CD4-positive, alpha-beta memory T cell (primary cell): ENCODE measurements around the gene TRAPPC8. TPM values are rescaled to one million over a fixed set of nuclear protein-coding genes. Genes with fewer than 3 reads are reported as not detected.

Experiments used
- CTCF ChIA-PET: fragments of 350-600 bp; sonication (Branson Sonifier 250); formaldehyde crosslinking; loops from one replicate; lab custom pipeline; 2021; ENCODE audit warnings: inconsistent platforms; ENCODE audit not compliant: partially characterized antibody; lab: Charles Lee
- POLR2A ChIA-PET: fragments of 350-600 bp; sonication (Branson Sonifier 250); formaldehyde crosslinking; loops from one replicate; lab custom pipeline; 2021; ENCODE audit not compliant: partially characterized antibody; lab: Charles Lee
- DNase-seq, 5 donors: peaks; one replicate each; pipeline versions ENCODE4 v3.0.0 to v3.0.0-alpha.2; 2020 to 2022; ENCODE audit warnings: mixed read lengths in 1 of 5
- H3K27ac ChIP-seq: one replicate; pipeline ENCODE4 v1.7.0; 2013; ENCODE audit warnings: low read depth, low read length
- H3K27me3 ChIP-seq: 2 replicates; pipeline ENCODE4 v1.7.0; 2013; ENCODE audit warnings: mild to moderate bottlenecking, low read length, moderate library complexity; ENCODE audit not compliant: insufficient read depth
- H3K36me3 ChIP-seq: 2 replicates; pipeline ENCODE4 v1.7.0; 2013; ENCODE audit warnings: mild to moderate bottlenecking, low read length, moderate library complexity; ENCODE audit not compliant: insufficient read depth
- H3K4me1 ChIP-seq: 2 replicates; pipeline ENCODE4 v1.7.0; 2013; ENCODE audit warnings: mild to moderate bottlenecking, low read length, moderate library complexity; ENCODE audit not compliant: insufficient read depth
- H3K4me3 ChIP-seq, 2 donors: one replicate each; pipeline ENCODE4 v1.7.0; 2013; ENCODE audit warnings: low read length in 2 of 2, mild to moderate bottlenecking in 1 of 2
- H3K9me3 ChIP-seq, 2 donors: one replicate each; pipeline ENCODE4 v1.7.0; 2013; ENCODE audit warnings: low read length in 2 of 2, control low read depth in 1 of 2; ENCODE audit not compliant: control insufficient read depth in 1 of 2
- H3K27ac Mint-ChIP-seq, 7 donors: one replicate each; pipeline ENCODE4 v1.8.0; 2020 to 2021; ENCODE audit warnings: mixed read lengths in 7 of 7, mild to moderate bottlenecking in 6 of 7, inconsistent platforms in 3 of 7, moderate library complexity in 3 of 7
- H3K27me3 Mint-ChIP-seq, 2 donors: one replicate each; pipeline ENCODE4 v1.8.0; 2020 to 2021; ENCODE audit warnings: mixed read lengths in 2 of 2
- H3K36me3 Mint-ChIP-seq, 2 donors: one replicate each; pipeline ENCODE4 v1.8.0; 2020 to 2021; ENCODE audit warnings: mixed read lengths in 2 of 2, inconsistent platforms in 1 of 2, mild to moderate bottlenecking in 1 of 2
- H3K4me1 Mint-ChIP-seq, 4 donors: one replicate each; pipeline ENCODE4 v1.8.0; 2020 to 2021; ENCODE audit warnings: mixed read lengths in 4 of 4, mild to moderate bottlenecking in 1 of 4
- H3K4me3 Mint-ChIP-seq, 8 donors: one replicate each; pipeline ENCODE4 v1.8.0; 2020 to 2021; ENCODE audit warnings: mixed read lengths in 8 of 8, mild to moderate bottlenecking in 7 of 8, moderate library complexity in 6 of 8, inconsistent platforms in 3 of 8
- H3K9me3 Mint-ChIP-seq, 8 donors: one replicate each; pipeline ENCODE4 v1.8.0; 2020 to 2021; ENCODE audit warnings: mixed read lengths in 8 of 8, mild to moderate bottlenecking in 5 of 8, inconsistent platforms in 3 of 8, moderate library complexity in 1 of 8
- intact Hi-C: fragments of 100-400 bp; cut with micrococcal nuclease; formaldehyde crosslinking; loops from one replicate; pipeline ENCODE4 v1.15.1; 2023
- polyA plus RNA-seq, 2 donors: library from polyadenylated mRNA; unstranded; fragments of 300-500 nt; fragmentation: Illumina TruSeq; gene quantifications; one replicate each; pipeline ENCODE4 v1.2.3, GENCODE V29; 2021
- total RNA-seq, 2 experiments: library from RNA; stranded (reverse); gene quantifications; one replicate each; pipeline ENCODE4 v1.2.3, GENCODE V29; 2021

TRAPPC8 gene
- total and polyA plus RNA-seq, 4 experiments from 2014 or later, result 15.3 to 66.3 (median 43.5) TPM

DNA sequence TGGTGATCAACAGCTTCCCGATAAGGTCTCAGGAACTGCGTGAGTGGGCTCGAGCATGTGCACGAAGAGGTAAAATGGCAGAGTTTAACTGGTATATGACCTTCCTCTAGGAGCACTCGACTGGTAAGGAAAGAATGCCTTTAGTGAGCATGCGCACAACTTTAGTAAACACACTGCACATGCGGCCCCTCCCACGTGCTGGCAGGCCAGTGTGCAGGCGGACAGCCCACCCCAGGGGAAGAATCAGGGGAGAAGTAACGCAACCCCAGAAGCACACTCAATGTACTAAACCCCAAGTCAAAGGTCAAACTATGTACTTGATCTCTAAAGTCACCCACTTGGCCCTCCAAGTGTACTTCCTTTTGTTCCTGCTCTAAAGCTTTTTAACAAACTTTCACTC is 153.5 kb downstream of the TRAPPC8 start:
- Mint-ChIP-seq H3K4me1 (no peaks in the 10 kb centered on the region), H3K9me3 (peaks cover 0 to 2% (median 0%) of the 10 kb centered on the region in 8 donors), H3K36me3 (no peaks in the 10 kb centered on the region), H3K27me3 (no peaks in the 10 kb centered on the region), H3K27ac (no peak overlapping the region), H3K4me3 (no peak overlapping the region)
- no peaks in the 10 kb centered on the region for H3K4me1 ChIP-seq
- intact Hi-C loops, result no loop called here
- no peak overlapping the region for H3K27ac ChIP-seq
- no peaks in the 10 kb centered on the region for H3K27me3 ChIP-seq
- no peak overlapping the region for H3K4me3 ChIP-seq
- H3K9me3 ChIP-seq, result no peaks in the 10 kb centered on the region
- CTCF ChIA-PET, result no interaction called here
- POLR2A ChIA-PET, result no interaction called here
- no peaks in the 10 kb centered on the region for H3K36me3 ChIP-seq
- no peak for DNase-seq

DNA sequence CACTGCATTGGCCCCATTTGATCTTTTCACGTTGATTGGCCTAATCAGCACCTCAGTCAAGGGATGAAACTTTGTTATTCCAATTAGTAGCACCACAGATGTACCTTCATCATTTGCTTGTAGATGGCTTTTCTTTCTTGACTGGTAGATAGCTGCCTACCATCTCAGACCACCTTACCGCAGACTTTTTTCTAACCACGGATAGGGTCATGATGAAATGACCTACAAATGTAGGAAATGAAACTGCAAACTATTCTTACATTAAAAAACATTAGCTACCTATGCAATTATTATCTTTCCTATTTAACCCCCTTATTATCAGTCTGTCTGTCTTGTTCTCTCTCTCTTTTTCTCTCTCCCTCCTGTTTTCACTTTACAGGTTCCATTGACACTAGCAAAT is 159.9 kb downstream of the TRAPPC8 start:
- H3K4me3 ChIP-seq, result no peak overlapping the region
- no peak for DNase-seq
- intact Hi-C loops, result no loop called here
- H3K27ac Mint-ChIP-seq, result no peak overlapping the region
- no peaks in the 10 kb centered on the region for H3K4me1 Mint-ChIP-seq
- H3K27me3 ChIP-seq, result no peaks in the 10 kb centered on the region
- H3K27ac ChIP-seq, result no peak overlapping the region
- no peak overlapping the region for H3K4me3 Mint-ChIP-seq
- H3K36me3 ChIP-seq, result no peaks in the 10 kb centered on the region
- peaks cover 0 to 5% of the 10 kb centered on the region in 2 donors for H3K27me3 Mint-ChIP-seq
- peaks cover 2 to 26% (median 19%) of the 10 kb centered on the region in 8 donors for H3K9me3 Mint-ChIP-seq
- H3K4me1 ChIP-seq, result no peaks in the 10 kb centered on the region
- ChIA-PET CTCF (no interaction called here), POLR2A (no interaction called here)
- peaks cover 0 to 6% of the 10 kb centered on the region in 2 donors for H3K9me3 ChIP-seq
- H3K36me3 Mint-ChIP-seq, result peaks cover 4 to 5% of the 10 kb centered on the region in 2 donors

Other genes starting within 250 kb of the TRAPPC8 start
- gene SLC25A52, start 182.2 kb downstream of the TRAPPC8 start, total RNA-seq, result not detected
- not detected for gene SLC25A52, start 182.2 kb downstream of the TRAPPC8 start, polyA plus RNA-seq
- gene RNF125, start 75.7 kb upstream of the TRAPPC8 start, total RNA-seq, result 10 to 100 TPM; 38.2 to 40.3 TPM
- 10 to 100 TPM; 62.8 to 82.7 TPM for gene RNF125, start 75.7 kb upstream of the TRAPPC8 start, polyA plus RNA-seq
- gene RNF138, start 148.7 kb upstream of the TRAPPC8 start, total RNA-seq, result 10 to 100 TPM; 58.1 to 61.8 TPM
- 10 to 100 TPM; 74.6 to 83.2 TPM for gene RNF138, start 148.7 kb upstream of the TRAPPC8 start, polyA plus RNA-seq
- gene MEP1B, start 246.9 kb upstream of the TRAPPC8 start, total RNA-seq, result not detected
- gene MEP1B, start 246.9 kb upstream of the TRAPPC8 start, polyA plus RNA-seq, result not detected